Right hindlimb (tissue), 1 donor: ENCODE data around the gene FAM193B.

ENCODE experiments used
- DNase-seq: peaks from one replicate; pipeline ENCODE4 v3.0.0-alpha.2; 2018

Gene FAM193B

GRCh38 chr5:177512736-177513380 lies 41.5 kb downstream of the FAM193B start:
- DNase-seq: no peak

- no peak for DNase-seq
Measured at GRCh38 chr5:177511796-177512675, 42.3 kb downstream of the FAM193B start.

GRCh38 chr5:177511181-177511580 lies 43.2 kb downstream of the FAM193B start:
- DNase-seq: no peak

- no peak for DNase-seq
Measured at GRCh38 chr5:177510567-177511053, 43.8 kb downstream of the FAM193B start.

GRCh38 chr5:177509991-177510566 lies 44.3 kb downstream of the FAM193B start:
- no peak for DNase-seq

GRCh38 chr5:177509381-177509951 lies 44.9 kb downstream of the FAM193B start, which contains the start of gene DOK3:
DOK3 (minus strand) TSS chr5:177509826; CDS start chr5:177509540, 286 bp downstream.
- DNase-seq: no peak

- no peak for DNase-seq
Measured at GRCh38 chr5:177508837-177509236, 45.5 kb downstream of the FAM193B start.

GRCh38 chr5:177508221-177508611 lies 46.1 kb downstream of the FAM193B start:
- DNase-seq: no peak

- DNase-seq: no peak
Measured at GRCh38 chr5:177507596-177508220, 46.7 kb downstream of the FAM193B start.

- no peak for DNase-seq
Measured at GRCh38 chr5:177507165-177507564, 47.2 kb downstream of the FAM193B start.

- no peak for DNase-seq
Measured at GRCh38 chr5:177505075-177505474, 49.3 kb downstream of the FAM193B start.

GRCh38 chr5:177504086-177505056 lies 50.0 kb downstream of the FAM193B start:
- DNase-seq: no peak

GRCh38 chr5:177503351-177504085 lies 50.8 kb downstream of the FAM193B start:
- DNase-seq: no peak

- DNase-seq: no peak
Measured at GRCh38 chr5:177502886-177503285, 51.5 kb downstream of the FAM193B start.

- DNase-seq: no peak
Measured at GRCh38 chr5:177501874-177502678, 52.3 kb downstream of the FAM193B start.

- peak; percentile 88 for DNase-seq
Measured at GRCh38 chr5:177500685-177501522, 53.5 kb downstream of the FAM193B start.

GRCh38 chr5:177499842-177500241 lies 54.5 kb downstream of the FAM193B start:
- no peak for DNase-seq

- no peak for DNase-seq
Measured at GRCh38 chr5:177498013-177498787, 56.2 kb downstream of the FAM193B start.
